ENCODE measurements around the gene NEU4. TPM values are rescaled to one million over a fixed set of nuclear protein-coding genes. Genes with fewer than 3 reads are reported as not detected.

The NEU4 gene
- total and polyA plus RNA-seq, 9 of the 15 experiments (the other 6 are each of a cell fraction or from before 2014, with no cell fraction given): 0.01 to 0.40 TPM; not detected in 7

DNA sequence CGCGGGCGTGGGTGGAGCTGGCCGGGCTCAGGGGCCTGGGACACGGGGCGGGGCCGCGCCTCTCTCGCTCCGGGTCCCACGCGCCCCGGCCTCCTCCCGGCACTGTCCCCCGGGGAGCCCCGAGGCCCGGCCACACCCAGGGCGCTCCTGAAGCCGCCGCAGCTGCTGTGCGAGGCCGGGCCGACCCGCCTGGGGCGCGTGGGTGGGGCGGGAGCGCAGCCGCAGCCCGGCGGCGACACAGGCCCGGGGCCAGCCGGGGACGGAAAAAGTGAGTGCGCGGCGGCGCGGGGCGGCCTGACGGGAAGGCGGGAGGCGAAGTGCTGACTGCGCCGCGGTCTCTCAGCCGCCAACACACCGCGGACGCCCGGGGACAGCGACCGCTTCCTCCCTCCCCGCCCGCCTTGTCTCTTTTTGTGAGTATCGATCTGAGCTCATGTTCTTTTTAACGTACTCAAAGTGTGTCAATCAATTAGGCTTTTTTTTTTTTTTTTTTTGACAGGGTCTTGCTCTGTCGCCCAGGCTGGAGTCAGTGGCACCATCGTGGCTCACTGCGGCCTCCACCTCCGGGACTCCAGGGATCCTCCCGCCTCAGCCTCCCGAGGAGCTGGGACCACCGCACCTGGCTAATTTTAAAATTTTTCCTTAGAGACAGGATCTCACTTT is 35.2 kb downstream of the NEU4 start (continued):
- TF ChIP-seq, protein P1, sequence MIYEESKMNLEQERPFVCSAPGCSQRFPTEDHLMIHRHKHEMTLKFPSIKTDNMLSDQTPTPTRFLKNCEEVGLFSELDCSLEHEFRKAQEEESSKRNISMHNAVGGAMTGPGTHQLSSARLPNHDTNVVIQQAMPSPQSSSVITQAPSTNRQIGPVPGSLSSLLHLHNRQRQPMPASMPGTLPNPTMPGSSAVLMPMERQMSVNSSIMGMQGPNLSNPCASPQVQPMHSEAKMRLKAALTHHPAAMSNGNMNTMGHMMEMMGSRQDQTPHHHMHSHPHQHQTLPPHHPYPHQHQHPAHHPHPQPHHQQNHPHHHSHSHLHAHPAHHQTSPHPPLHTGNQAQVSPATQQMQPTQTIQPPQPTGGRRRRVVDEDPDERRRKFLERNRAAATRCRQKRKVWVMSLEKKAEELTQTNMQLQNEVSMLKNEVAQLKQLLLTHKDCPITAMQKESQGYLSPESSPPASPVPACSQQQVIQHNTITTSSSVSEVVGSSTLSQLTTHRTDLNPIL (CRISPR knock-in tag; IDR thresholded peaks at IDR 0.05): no peak
- no peak for TF ChIP-seq NKRF (IDR thresholded peaks at IDR 0.05; ENCODE audit: borderline replicate concordance)
- TF ChIP-seq SIX5 (IDR thresholded peaks at IDR 0.05; ENCODE audit: borderline replicate concordance in 1 of 2, insufficient read depth in 1 of 2, low read depth in 1 of 2, low read length in 2 of 2): no peak
- 0 out of 2 replicates have a peak, but pooled peaks have one; percentile 34 for TF ChIP-seq SUPT5H (IDR thresholded peaks at IDR 0.05)
- TF ChIP-seq CREBBP (IDR thresholded peaks at IDR 0.05; ENCODE audit: low read depth, low read length): no peak
- no peak for TF ChIP-seq RREB1 (CRISPR knock-in tag; IDR thresholded peaks at IDR 0.05)
- TF ChIP-seq FOXA1 (IDR thresholded peaks at IDR 0.05; ENCODE audit: borderline replicate concordance): no peak
- TF ChIP-seq, protein P2, sequence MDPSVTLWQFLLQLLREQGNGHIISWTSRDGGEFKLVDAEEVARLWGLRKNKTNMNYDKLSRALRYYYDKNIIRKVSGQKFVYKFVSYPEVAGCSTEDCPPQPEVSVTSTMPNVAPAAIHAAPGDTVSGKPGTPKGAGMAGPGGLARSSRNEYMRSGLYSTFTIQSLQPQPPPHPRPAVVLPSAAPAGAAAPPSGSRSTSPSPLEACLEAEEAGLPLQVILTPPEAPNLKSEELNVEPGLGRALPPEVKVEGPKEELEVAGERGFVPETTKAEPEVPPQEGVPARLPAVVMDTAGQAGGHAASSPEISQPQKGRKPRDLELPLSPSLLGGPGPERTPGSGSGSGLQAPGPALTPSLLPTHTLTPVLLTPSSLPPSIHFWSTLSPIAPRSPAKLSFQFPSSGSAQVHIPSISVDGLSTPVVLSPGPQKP (CRISPR knock-in tag; IDR thresholded peaks at IDR 0.05): no peak
- TF ChIP-seq ZNF589 (CRISPR knock-in tag; IDR thresholded peaks at IDR 0.05; ENCODE audit: low read depth): no peak
- TF ChIP-seq NCOR1 (IDR thresholded peaks at IDR 0.05): no peak
- no peak for TF ChIP-seq ZNF239 (CRISPR knock-in tag; IDR thresholded peaks at IDR 0.05)
- no peak for TF ChIP-seq ZNF398 (CRISPR knock-in tag; IDR thresholded peaks at IDR 0.05)
- TF ChIP-seq, protein P3, sequence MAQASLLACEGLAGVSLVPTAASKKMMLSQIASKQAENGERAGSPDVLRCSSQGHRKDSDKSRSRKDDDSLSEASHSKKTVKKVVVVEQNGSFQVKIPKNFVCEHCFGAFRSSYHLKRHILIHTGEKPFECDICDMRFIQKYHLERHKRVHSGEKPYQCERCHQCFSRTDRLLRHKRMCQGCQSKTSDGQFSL (CRISPR knock-in tag; IDR thresholded peaks at IDR 0.05): no peak
- TF ChIP-seq, protein P3 (tag; IDR thresholded peaks at IDR 0.05): no peak

All from K562 (cell line).